Immature natural killer cell (primary cell): Measurements from ENCODE around the gene C1orf50. TPM values are rescaled to one million over a fixed set of nuclear protein-coding genes. Genes with fewer than 3 reads are reported as not detected.

Source experiments
- DNase-seq, 3 donors: peaks; one replicate each; pipeline ENCODE4 v3.0.0; 2022; ENCODE audit warnings: mixed read lengths in 1 of 3
- H3K27ac Mint-ChIP-seq, 6 donors: one replicate each; pipeline ENCODE4 v1.8.0; 2020; ENCODE audit warnings: mixed read lengths in 6 of 6, mild to moderate bottlenecking in 5 of 6, inconsistent platforms in 4 of 6, moderate library complexity in 3 of 6
- H3K27me3 Mint-ChIP-seq, 3 donors: one replicate each; pipeline ENCODE4 v1.8.0; 2020 to 2021; ENCODE audit warnings: low read depth in 3 of 3, mild to moderate bottlenecking in 3 of 3, mixed read lengths in 3 of 3, moderate library complexity in 3 of 3, inconsistent platforms in 1 of 3
- H3K36me3 Mint-ChIP-seq, 3 donors: one replicate each; pipeline ENCODE4 v1.8.0; 2020; ENCODE audit warnings: mixed read lengths in 3 of 3, inconsistent platforms in 2 of 3, mild to moderate bottlenecking in 2 of 3
- H3K4me1 Mint-ChIP-seq, 2 donors: one replicate each; pipeline ENCODE4 v1.8.0; 2020; ENCODE audit warnings: inconsistent platforms in 2 of 2, mild to moderate bottlenecking in 2 of 2, mixed read lengths in 2 of 2, moderate library complexity in 1 of 2
- H3K4me3 Mint-ChIP-seq, 5 donors: one replicate each; pipeline ENCODE4 v1.8.0; 2020; ENCODE audit warnings: mild to moderate bottlenecking in 5 of 5, mixed read lengths in 5 of 5, inconsistent platforms in 3 of 5, moderate library complexity in 3 of 5
- H3K9me3 Mint-ChIP-seq, 6 donors: one replicate each; pipeline ENCODE4 v1.8.0; 2020; ENCODE audit warnings: mild to moderate bottlenecking in 6 of 6, mixed read lengths in 6 of 6, inconsistent platforms in 4 of 6, moderate library complexity in 3 of 6
- polyA plus RNA-seq, 3 donors: library from polyadenylated mRNA; unstranded; fragments of 300-500 nt; fragmentation: Illumina TruSeq; gene quantifications; one replicate each; pipeline ENCODE4 v1.2.3, GENCODE V29; 2021

Gene C1orf50
- polyA plus RNA-seq, 3 donors from 2014 or later = 4.7 to 8.8 (median 5.9) TPM

- H3K36me3 Mint-ChIP-seq = no peaks in the 10 kb centered on the region
- peaks cover 0 to 2% (median 0%) of the 10 kb centered on the region in 3 donors for H3K27me3 Mint-ChIP-seq
- no peak for DNase-seq
- no peaks in the 10 kb centered on the region for H3K9me3 Mint-ChIP-seq
- H3K4me1 Mint-ChIP-seq = no peaks in the 10 kb centered on the region
- H3K27ac Mint-ChIP-seq = no peak overlapping the region
- H3K4me3 Mint-ChIP-seq = no peak overlapping the region
These were observed 31.5 kb upstream of the C1orf50 start for GRCh38 chr1:42735477-42736105.

- Mint-ChIP-seq H3K27me3 (peaks cover 0 to 2% (median 1%) of the 10 kb centered on the region in 3 donors), H3K36me3 (no peaks in the 10 kb centered on the region), H3K27ac (no peak overlapping the region), H3K4me3 (no peak overlapping the region), H3K4me1 (no peaks in the 10 kb centered on the region), H3K9me3 (no peaks in the 10 kb centered on the region)
- DNase-seq = no peak
These were observed 30.9 kb upstream of the C1orf50 start for GRCh38 chr1:42736152-42736551.

- Mint-ChIP-seq H3K4me3 (no peak overlapping the region), H3K4me1 (no peaks in the 10 kb centered on the region), H3K27ac (peak overlapping the region in 1 of 6 donors; percentile 8), H3K36me3 (no peaks in the 10 kb centered on the region), H3K27me3 (peaks cover 0 to 2% (median 1%) of the 10 kb centered on the region in 3 donors), H3K9me3 (no peaks in the 10 kb centered on the region)
- DNase-seq = no peak
These were observed 30.4 kb upstream of the C1orf50 start for GRCh38 chr1:42736571-42737200.

GRCh38 chr1:42737257-42737656 lies 29.8 kb upstream of the C1orf50 start:
- no peak for DNase-seq
- peaks cover 0 to 2% (median 1%) of the 10 kb centered on the region in 3 donors for H3K27me3 Mint-ChIP-seq
- no peak overlapping the region for H3K4me3 Mint-ChIP-seq
- H3K36me3 Mint-ChIP-seq = no peaks in the 10 kb centered on the region
- peak overlapping the region in 2 of 6 donors; percentile 8 to 71 for H3K27ac Mint-ChIP-seq
- H3K9me3 Mint-ChIP-seq = no peaks in the 10 kb centered on the region
- no peaks in the 10 kb centered on the region for H3K4me1 Mint-ChIP-seq

GRCh38 chr1:42737986-42738677 lies 28.9 kb upstream of the C1orf50 start:
- no peak overlapping the region for H3K27ac Mint-ChIP-seq
- H3K36me3 Mint-ChIP-seq = no peaks in the 10 kb centered on the region

GRCh38 chr1:42738678-42739226 lies 28.3 kb upstream of the C1orf50 start:
- no peak for DNase-seq
- Mint-ChIP-seq H3K27me3 (peaks cover 0 to 2% (median 1%) of the 10 kb centered on the region in 3 donors), H3K4me3 (no peak overlapping the region), H3K27ac (no peak overlapping the region), H3K36me3 (no peaks in the 10 kb centered on the region), H3K4me1 (no peaks in the 10 kb centered on the region), H3K9me3 (no peaks in the 10 kb centered on the region)

More at GRCh38 chr1:42737986-42738677, 28.9 kb upstream of the C1orf50 start:
- peaks cover 0 to 2% (median 1%) of the 10 kb centered on the region in 3 donors for H3K27me3 Mint-ChIP-seq
- no peaks in the 10 kb centered on the region for H3K4me1 Mint-ChIP-seq
- H3K9me3 Mint-ChIP-seq = no peaks in the 10 kb centered on the region
- no peak overlapping the region for H3K4me3 Mint-ChIP-seq
- no peak for DNase-seq

- no peak within 1 kb of the TSS for H3K27ac Mint-ChIP-seq
These were observed 27.0 kb upstream of the C1orf50 start, which contains the start of gene CLDN19 for GRCh38 chr1:42739753-42740700. Gene CLDN19, minus strand, starts transcription at chr1:42740236. Its CDS starts 173 bp downstream, at chr1:42740063.

GRCh38 chr1:42740851-42741580 lies 26.0 kb upstream of the C1orf50 start:
- Mint-ChIP-seq H3K36me3 (peaks cover 0 to 3% (median 0%) of the 10 kb centered on the region in 3 donors), H3K27me3 (peaks cover 0 to 2% (median 1%) of the 10 kb centered on the region in 3 donors), H3K9me3 (no peaks in the 10 kb centered on the region), H3K4me1 (no peaks in the 10 kb centered on the region), H3K27ac (no peak overlapping the region), H3K4me3 (no peak overlapping the region)
- DNase-seq = no peak

More at GRCh38 chr1:42739753-42740700, 27.0 kb upstream of the C1orf50 start, which contains the start of gene CLDN19:
- Mint-ChIP-seq H3K36me3 (no peaks in the 10 kb centered on the region), H3K4me3 (no peak within 1 kb of the TSS), H3K27me3 (peaks cover 0 to 2% (median 1%) of the 10 kb centered on the region in 3 donors), H3K4me1 (no peaks in the 10 kb centered on the region), H3K9me3 (no peaks in the 10 kb centered on the region)
- no peak for DNase-seq

GRCh38 chr1:42741706-42742105 lies 25.3 kb upstream of the C1orf50 start:
- Mint-ChIP-seq H3K36me3 (peaks cover 0 to 3% (median 0%) of the 10 kb centered on the region in 3 donors), H3K27ac (no peak overlapping the region), H3K4me1 (no peaks in the 10 kb centered on the region), H3K27me3 (peaks cover 0 to 1% (median 0%) of the 10 kb centered on the region in 3 donors), H3K9me3 (no peaks in the 10 kb centered on the region), H3K4me3 (no peak overlapping the region)
- no peak for DNase-seq

- Mint-ChIP-seq H3K36me3 (peaks cover 0 to 3% (median 0%) of the 10 kb centered on the region in 3 donors), H3K4me3 (no peak overlapping the region), H3K4me1 (no peaks in the 10 kb centered on the region), H3K27ac (no peak overlapping the region), H3K27me3 (peaks cover 0 to 1% (median 0%) of the 10 kb centered on the region in 3 donors), H3K9me3 (no peaks in the 10 kb centered on the region)
- no peak for DNase-seq
These were observed 24.9 kb upstream of the C1orf50 start for GRCh38 chr1:42742141-42742540.

GRCh38 chr1:42742617-42743316 lies 24.3 kb upstream of the C1orf50 start:
- peak overlapping the region in 1 of 6 donors; percentile 12 for H3K27ac Mint-ChIP-seq
- H3K27me3 Mint-ChIP-seq = peaks cover 0 to 1% (median 0%) of the 10 kb centered on the region in 3 donors
- H3K4me1 Mint-ChIP-seq = no peaks in the 10 kb centered on the region
- DNase-seq = no peak
- peaks cover 0 to 3% (median 0%) of the 10 kb centered on the region in 3 donors for H3K36me3 Mint-ChIP-seq
- no peaks in the 10 kb centered on the region for H3K9me3 Mint-ChIP-seq
- no peak overlapping the region for H3K4me3 Mint-ChIP-seq
